RPMI7951 (cell line): ENCODE measurements around the gene MBOAT2. TPM values are rescaled to one million over a fixed set of nuclear protein-coding genes. Genes with fewer than 3 reads are reported as not detected.

Experiments
- DNase-seq: peaks from one replicate; pipeline ENCODE4 v3.0.0-alpha.2; 2012; ENCODE audit warnings: low read depth
- total RNA-seq: library from RNA; depleted of rRNA; stranded (reverse); fragments of >200 nt; shearing (Covaris generic); gene quantifications from 2 replicates; pipeline ENCODE4 v1.2.3, GENCODE V29; 2014

Gene MBOAT2
- total RNA-seq, 1 experiment from 2014 or later = 41.1 TPM

- no peak for DNase-seq
These were observed 13.9 kb upstream of the MBOAT2 start for GRCh38 chr2:9017411-9017810.

GRCh38 chr2:9015998-9016397, 12.5 kb upstream of the MBOAT2 start:
- DNase-seq = no peak

GRCh38 chr2:9013403-9013802, 9.9 kb upstream of the MBOAT2 start:
- DNase-seq = no peak

- DNase-seq = no peak
These were observed 7.4 kb upstream of the MBOAT2 start for GRCh38 chr2:9010866-9011265.

GRCh38 chr2:9008951-9009664, 5.6 kb upstream of the MBOAT2 start:
- no peak for DNase-seq

GRCh38 chr2:9006368-9006767, 2.9 kb upstream of the MBOAT2 start:
- no peak for DNase-seq

- DNase-seq = peak; percentile 90
These were observed 1.1 kb upstream of the MBOAT2 start for GRCh38 chr2:9004338-9005204.

- DNase-seq = no peak
These were observed 193 bp downstream of the MBOAT2 start for GRCh38 chr2:9003366-9003615.

GRCh38 chr2:9002637-9003365, 683 bp downstream of the MBOAT2 start:
- DNase-seq = peak; percentile 17

- no peak for DNase-seq
These were observed 1.2 kb downstream of the MBOAT2 start for GRCh38 chr2:9002313-9002636.

- no peak for DNase-seq
These were observed 1.7 kb downstream of the MBOAT2 start for GRCh38 chr2:9001778-9002177.

- DNase-seq = peak; percentile 60
These were observed 2.3 kb downstream of the MBOAT2 start for GRCh38 chr2:9001229-9001628.

- DNase-seq = no peak
These were observed 3.0 kb downstream of the MBOAT2 start for GRCh38 chr2:9000442-9000841.

GRCh38 chr2:8999797-9000196, 3.7 kb downstream of the MBOAT2 start:
- no peak for DNase-seq

GRCh38 chr2:8999102-8999446, 4.4 kb downstream of the MBOAT2 start:
- no peak for DNase-seq

GRCh38 chr2:8998418-8999101, 4.9 kb downstream of the MBOAT2 start:
- no peak for DNase-seq

GRCh38 chr2:8997631-8998030, 5.9 kb downstream of the MBOAT2 start:
- DNase-seq = no peak

GRCh38 chr2:8997108-8997507, 6.4 kb downstream of the MBOAT2 start:
- no peak for DNase-seq

- DNase-seq = no peak
These were observed 7.5 kb downstream of the MBOAT2 start for GRCh38 chr2:8996006-8996405.

- no peak for DNase-seq
These were observed 9.1 kb downstream of the MBOAT2 start for GRCh38 chr2:8994386-8994785.

- DNase-seq = no peak
These were observed 9.6 kb downstream of the MBOAT2 start for GRCh38 chr2:8993902-8994278.

- DNase-seq = no peak
These were observed 10.1 kb downstream of the MBOAT2 start for GRCh38 chr2:8993196-8993901.
